ENCODE measurements around the gene AGRP. TPM values are rescaled to one million over a fixed set of nuclear protein-coding genes. Genes with fewer than 3 reads are reported as not detected.

The AGRP gene
- polyA plus RNA-seq, 1 donor (not counting 4 experiments of a cell fraction or from before 2014, with no cell fraction given), result not detected

DNA sequence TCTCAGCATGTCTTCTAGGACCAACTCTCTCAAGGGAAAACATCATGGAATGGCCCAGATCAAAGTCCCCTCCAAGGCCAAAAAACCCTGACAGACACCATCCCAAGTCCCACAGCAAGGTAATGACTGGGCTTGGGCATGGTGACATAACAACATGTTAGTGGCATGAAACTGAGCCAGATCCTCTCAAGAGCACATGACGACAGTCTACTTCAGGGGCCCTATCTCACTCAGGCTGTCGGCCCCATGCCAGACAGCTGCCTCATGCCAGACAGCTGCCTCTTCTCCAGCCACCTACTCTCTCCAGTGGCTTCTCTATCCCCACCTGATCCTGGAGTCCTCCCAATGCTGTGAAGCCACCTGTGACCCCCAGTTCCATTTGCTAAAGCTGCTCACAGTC lies 34.0 kb downstream of the AGRP start:
- no peak overlapping the region for H3K27ac ChIP-seq (ENCODE audit: control insufficient read depth, insufficient read depth, low read length)
- no peaks in the 10 kb centered on the region for H3K9me3 ChIP-seq (ENCODE audit: control insufficient read depth, low read depth, low read length)
- H3K36me3 ChIP-seq (ENCODE audit: control insufficient read depth in 2 of 2, extremely low read depth in 1 of 2, insufficient read depth in 2 of 2, low read length in 2 of 2), result peaks cover 5 to 22% of the 10 kb centered on the region in 2 experiments
- H3K9ac ChIP-seq (ENCODE audit: control insufficient read depth, extremely low read depth, insufficient read depth, low read length), result no peak overlapping the region
- no peak overlapping the region for H2AFZ ChIP-seq (ENCODE audit: control insufficient read depth, low read length)
- no peaks in the 10 kb centered on the region for H3K4me1 ChIP-seq (ENCODE audit: control insufficient read depth, extremely low read depth, insufficient read depth, low read length)
- no peak overlapping the region for H3K4me3 ChIP-seq (ENCODE audit: control insufficient read depth in 2 of 3, extremely low read depth in 1 of 3, insufficient read depth in 2 of 3, low read depth in 1 of 3, low read length in 3 of 3)
- dilution Hi-C loops (cut with MboI; ENCODE audit: extremely low pct_ligation_motif_present, low sequenced_read_pairs), result no loop called here
- no peaks in the 10 kb centered on the region for H3K9me1 ChIP-seq (ENCODE audit: control insufficient read depth, extremely low read depth, insufficient read depth, low read length)
- DNase-seq (ENCODE audit: low read depth, low spot score) (no peak), FAIRE-seq (no peak)
- H3K27me3 ChIP-seq (ENCODE audit: control insufficient read depth, extremely low read depth, insufficient read depth, low read length), result no peaks in the 10 kb centered on the region
- H3K79me2 ChIP-seq (ENCODE audit: control insufficient read depth, insufficient read depth, low read length), result no peaks in the 10 kb centered on the region
- H3K4me2 ChIP-seq (ENCODE audit: control insufficient read depth, extremely low read depth, insufficient read depth, low read depth, low read length), result no peak overlapping the region
- TF ChIP-seq, protein P1, sequence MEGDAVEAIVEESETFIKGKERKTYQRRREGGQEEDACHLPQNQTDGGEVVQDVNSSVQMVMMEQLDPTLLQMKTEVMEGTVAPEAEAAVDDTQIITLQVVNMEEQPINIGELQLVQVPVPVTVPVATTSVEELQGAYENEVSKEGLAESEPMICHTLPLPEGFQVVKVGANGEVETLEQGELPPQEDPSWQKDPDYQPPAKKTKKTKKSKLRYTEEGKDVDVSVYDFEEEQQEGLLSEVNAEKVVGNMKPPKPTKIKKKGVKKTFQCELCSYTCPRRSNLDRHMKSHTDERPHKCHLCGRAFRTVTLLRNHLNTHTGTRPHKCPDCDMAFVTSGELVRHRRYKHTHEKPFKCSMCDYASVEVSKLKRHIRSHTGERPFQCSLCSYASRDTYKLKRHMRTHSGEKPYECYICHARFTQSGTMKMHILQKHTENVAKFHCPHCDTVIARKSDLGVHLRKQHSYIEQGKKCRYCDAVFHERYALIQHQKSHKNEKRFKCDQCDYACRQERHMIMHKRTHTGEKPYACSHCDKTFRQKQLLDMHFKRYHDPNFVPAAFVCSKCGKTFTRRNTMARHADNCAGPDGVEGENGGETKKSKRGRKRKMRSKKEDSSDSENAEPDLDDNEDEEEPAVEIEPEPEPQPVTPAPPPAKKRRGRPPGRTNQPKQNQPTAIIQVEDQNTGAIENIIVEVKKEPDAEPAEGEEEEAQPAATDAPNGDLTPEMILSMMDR (optimal IDR thresholded peaks at IDR 0.05 in 1 of 3, IDR thresholded peaks at IDR 0.05 in 1 of 3, conservative IDR thresholded peaks at IDR 0.05 in 1 of 3; ENCODE audit: extremely low read depth in 1 of 3, insufficient read depth in 2 of 3, low read length in 3 of 3), result no peak
- no peak for TF ChIP-seq EZH2 (IDR thresholded peaks at IDR 0.05; ENCODE audit: low read length)
- H4K20me1 ChIP-seq (ENCODE audit: control insufficient read depth, extremely low read depth, insufficient read depth, low read length), result peaks cover 12% of the 10 kb centered on the region

GRCh38 chr16:67448580-67448979 lies 34.8 kb downstream of the AGRP start:
- Histone ChIP-seq H3K36me3 (ENCODE audit: control insufficient read depth in 2 of 2, extremely low read depth in 1 of 2, insufficient read depth in 2 of 2, low read length in 2 of 2) (peaks cover 5 to 26% of the 10 kb centered on the region in 2 experiments), H3K9ac (ENCODE audit: control insufficient read depth, extremely low read depth, insufficient read depth, low read length) (no peak overlapping the region), H3K4me1 (ENCODE audit: control insufficient read depth, extremely low read depth, insufficient read depth, low read length) (no peaks in the 10 kb centered on the region), H3K9me1 (ENCODE audit: control insufficient read depth, extremely low read depth, insufficient read depth, low read length) (no peaks in the 10 kb centered on the region), H3K27ac (ENCODE audit: control insufficient read depth, insufficient read depth, low read length) (no peak overlapping the region), H4K20me1 (ENCODE audit: control insufficient read depth, extremely low read depth, insufficient read depth, low read length) (peaks cover 7% of the 10 kb centered on the region), H3K79me2 (ENCODE audit: control insufficient read depth, insufficient read depth, low read length) (no peaks in the 10 kb centered on the region), H3K4me3 (ENCODE audit: control insufficient read depth in 2 of 3, extremely low read depth in 1 of 3, insufficient read depth in 2 of 3, low read depth in 1 of 3, low read length in 3 of 3) (no peak overlapping the region), H3K27me3 (ENCODE audit: control insufficient read depth, extremely low read depth, insufficient read depth, low read length) (no peaks in the 10 kb centered on the region), H3K4me2 (ENCODE audit: control insufficient read depth, extremely low read depth, insufficient read depth, low read depth, low read length) (no peak overlapping the region), H2AFZ (ENCODE audit: control insufficient read depth, low read length) (no peak overlapping the region), H3K9me3 (ENCODE audit: control insufficient read depth, low read depth, low read length) (no peaks in the 10 kb centered on the region)
- dilution Hi-C loops (cut with MboI; ENCODE audit: extremely low pct_ligation_motif_present, low sequenced_read_pairs), result no loop called here
- no peak for FAIRE-seq
- DNase-seq (ENCODE audit: low read depth, low spot score), result no peak
- TF ChIP-seq EZH2 (IDR thresholded peaks at IDR 0.05; ENCODE audit: low read length), result no peak
- TF ChIP-seq, protein P1 (optimal IDR thresholded peaks at IDR 0.05 in 1 of 3, IDR thresholded peaks at IDR 0.05 in 1 of 3, conservative IDR thresholded peaks at IDR 0.05 in 1 of 3; ENCODE audit: extremely low read depth in 1 of 3, insufficient read depth in 2 of 3, low read length in 3 of 3), result no peak

All from keratinocyte (primary cell).